ENCODE data around the gene BNIP2. TPM values are rescaled to one million over a fixed set of nuclear protein-coding genes. Genes with fewer than 3 reads are reported as not detected.

Gene BNIP2
- total RNA-seq, 1 experiment from 2014 or later: 96.3 TPM

DNA sequence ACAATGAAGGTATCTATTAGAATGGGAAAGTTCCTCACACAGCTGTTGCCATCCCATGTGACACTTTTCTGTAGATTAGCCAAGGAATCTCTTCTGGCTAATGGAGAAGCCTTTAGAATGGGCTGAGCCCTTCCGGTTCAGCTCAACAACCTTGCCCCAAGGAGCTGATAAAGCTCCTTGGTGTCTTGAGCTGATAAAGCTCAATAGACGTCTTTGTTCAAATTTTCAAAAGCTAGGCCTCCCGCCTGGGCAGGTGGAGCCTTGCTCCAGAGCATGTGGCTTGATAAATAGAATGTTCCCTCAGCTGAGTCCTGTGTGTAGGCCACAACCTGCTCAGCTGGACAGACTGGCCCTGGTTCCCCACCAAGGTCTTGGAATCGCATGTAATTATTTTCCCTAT, 7.2 kb upstream of the BNIP2 start:
- DNase-seq: peak; percentile 58
- no TSS peak for BruUV-seq (replicated peaks)
- peaks cover 46% of the 10 kb centered on the region for H3K4me1 Mint-ChIP-seq (ENCODE audit: low read depth, unreplicated experiment)
- H3K27me3 Mint-ChIP-seq (ENCODE audit: unreplicated experiment): no peaks in the 10 kb centered on the region
- no peak overlapping the region for H3K4me3 Mint-ChIP-seq (ENCODE audit: low read depth, unreplicated experiment)
- CTCF ChIA-PET: interaction anchor here (0.7 kb wide), 1 partner anchor 13 kb away, joined by 3 read pairs; no protein-coding TSS in a partner anchor
- peaks cover 7% of the 10 kb centered on the region for H3K36me3 Mint-ChIP-seq (ENCODE audit: insufficient read depth, unreplicated experiment)
- peak overlapping the region; percentile 40 for H3K27ac Mint-ChIP-seq (ENCODE audit: unreplicated experiment)
- TF ChIP-seq, protein P1, sequence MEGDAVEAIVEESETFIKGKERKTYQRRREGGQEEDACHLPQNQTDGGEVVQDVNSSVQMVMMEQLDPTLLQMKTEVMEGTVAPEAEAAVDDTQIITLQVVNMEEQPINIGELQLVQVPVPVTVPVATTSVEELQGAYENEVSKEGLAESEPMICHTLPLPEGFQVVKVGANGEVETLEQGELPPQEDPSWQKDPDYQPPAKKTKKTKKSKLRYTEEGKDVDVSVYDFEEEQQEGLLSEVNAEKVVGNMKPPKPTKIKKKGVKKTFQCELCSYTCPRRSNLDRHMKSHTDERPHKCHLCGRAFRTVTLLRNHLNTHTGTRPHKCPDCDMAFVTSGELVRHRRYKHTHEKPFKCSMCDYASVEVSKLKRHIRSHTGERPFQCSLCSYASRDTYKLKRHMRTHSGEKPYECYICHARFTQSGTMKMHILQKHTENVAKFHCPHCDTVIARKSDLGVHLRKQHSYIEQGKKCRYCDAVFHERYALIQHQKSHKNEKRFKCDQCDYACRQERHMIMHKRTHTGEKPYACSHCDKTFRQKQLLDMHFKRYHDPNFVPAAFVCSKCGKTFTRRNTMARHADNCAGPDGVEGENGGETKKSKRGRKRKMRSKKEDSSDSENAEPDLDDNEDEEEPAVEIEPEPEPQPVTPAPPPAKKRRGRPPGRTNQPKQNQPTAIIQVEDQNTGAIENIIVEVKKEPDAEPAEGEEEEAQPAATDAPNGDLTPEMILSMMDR (IDR thresholded peaks at IDR 0.05; ENCODE audit: unreplicated experiment): no peak
- intact Hi-C loops (cut with micrococcal nuclease; ENCODE audit: unreplicated experiment): loop anchor here (10.0 kb wide), 1 partner anchor 218 kb away; no protein-coding TSS in a partner anchor
- H3K9me3 Mint-ChIP-seq (ENCODE audit: low read depth, unreplicated experiment): peaks cover 2% of the 10 kb centered on the region

- H3K27ac Mint-ChIP-seq (ENCODE audit: unreplicated experiment): no peak overlapping the region
- BruUV-seq (replicated peaks): no TSS peak
- no peaks in the 10 kb centered on the region for H3K27me3 Mint-ChIP-seq (ENCODE audit: unreplicated experiment)
- CTCF ChIA-PET: no interaction called here
- TF ChIP-seq, protein P1 (IDR thresholded peaks at IDR 0.05; ENCODE audit: unreplicated experiment): no peak
- H3K36me3 Mint-ChIP-seq (ENCODE audit: insufficient read depth, unreplicated experiment): peaks cover 10% of the 10 kb centered on the region
- intact Hi-C loops (cut with micrococcal nuclease; ENCODE audit: unreplicated experiment): loop anchor here (10.0 kb wide), 1 partner anchor 220 kb away; no protein-coding TSS in a partner anchor
- DNase-seq: no peak
- H3K4me1 Mint-ChIP-seq (ENCODE audit: low read depth, unreplicated experiment): peaks cover 48% of the 10 kb centered on the region
- H3K4me3 Mint-ChIP-seq (ENCODE audit: low read depth, unreplicated experiment): no peak overlapping the region
- peaks cover 2% of the 10 kb centered on the region for H3K9me3 Mint-ChIP-seq (ENCODE audit: low read depth, unreplicated experiment)
Observed at GRCh38 chr15:59694779-59695178, 5.7 kb upstream of the BNIP2 start.

- H3K9me3 Mint-ChIP-seq (ENCODE audit: low read depth, unreplicated experiment): no peaks in the 10 kb centered on the region
- CTCF ChIA-PET: interaction anchor here (0.8 to 1.7 kb wide), 13 partner anchors 12 to 684 kb away, joined by 3 to 7 read pairs (median 3); no protein-coding TSS in a partner anchor
- DNase-seq: peak; percentile 66
- H3K4me3 Mint-ChIP-seq (ENCODE audit: low read depth, unreplicated experiment): no peak overlapping the region
- H3K4me1 Mint-ChIP-seq (ENCODE audit: low read depth, unreplicated experiment): peaks cover 40% of the 10 kb centered on the region
- H3K36me3 Mint-ChIP-seq (ENCODE audit: insufficient read depth, unreplicated experiment): peaks cover 37% of the 10 kb centered on the region
- no peak overlapping the region for H3K27ac Mint-ChIP-seq (ENCODE audit: unreplicated experiment)
- H3K27me3 Mint-ChIP-seq (ENCODE audit: unreplicated experiment): no peaks in the 10 kb centered on the region
- intact Hi-C loops (cut with micrococcal nuclease; ENCODE audit: unreplicated experiment): loop anchor here (1.0 to 10.0 kb wide), 5 partner anchors 34 to 636 kb away; no protein-coding TSS in a partner anchor
- no TSS peak for BruUV-seq (replicated peaks)
- TF ChIP-seq, protein P1 (IDR thresholded peaks at IDR 0.05; ENCODE audit: unreplicated experiment): peak; percentile 80
Observed at GRCh38 chr15:59691194-59691805, 2.2 kb upstream of the BNIP2 start.

DNA sequence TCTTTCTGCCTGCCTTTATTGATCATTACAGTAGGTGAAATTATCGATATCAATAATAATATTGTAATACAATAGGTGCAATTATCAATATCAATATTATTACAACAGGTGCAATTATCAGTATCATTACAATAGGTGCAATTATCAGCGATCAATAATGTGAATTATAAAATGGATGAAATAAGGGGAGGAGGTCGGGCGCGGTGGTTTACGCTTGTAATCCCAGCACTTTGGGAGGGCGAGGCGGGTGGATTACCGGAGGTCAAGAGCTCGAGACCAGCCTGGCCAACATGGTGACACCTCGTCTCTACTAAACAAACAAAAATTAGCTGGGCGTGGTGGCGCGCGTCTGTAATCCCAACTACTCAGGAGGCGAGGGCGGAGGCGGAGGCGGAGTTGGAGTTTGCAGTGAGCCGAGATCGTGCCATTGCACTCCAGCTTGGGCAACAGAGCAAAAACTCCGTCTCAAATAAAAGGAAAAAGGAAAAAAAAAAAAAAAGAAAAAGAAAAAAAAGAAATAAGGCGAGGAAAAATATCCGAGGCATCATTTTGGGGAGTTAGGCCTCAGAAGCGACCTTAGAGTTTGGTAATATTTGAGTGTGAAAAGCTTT, 611 bp upstream of the BNIP2 start:
- H3K27me3 Mint-ChIP-seq (ENCODE audit: unreplicated experiment): no peaks in the 10 kb centered on the region
- no peaks in the 10 kb centered on the region for H3K9me3 Mint-ChIP-seq (ENCODE audit: low read depth, unreplicated experiment)
- peak overlapping the region; percentile 29 for H3K27ac Mint-ChIP-seq (ENCODE audit: unreplicated experiment)
- CTCF ChIA-PET: interaction anchor here (0.5 to 1.0 kb wide), 6 partner anchors 42 to 939 kb away, joined by 3 to 5 read pairs (median 4); no protein-coding TSS in a partner anchor
- peaks cover 48% of the 10 kb centered on the region for H3K36me3 Mint-ChIP-seq (ENCODE audit: insufficient read depth, unreplicated experiment)
- H3K4me3 Mint-ChIP-seq (ENCODE audit: low read depth, unreplicated experiment): peak overlapping the region; percentile 77
- TF ChIP-seq, protein P1 (IDR thresholded peaks at IDR 0.05; ENCODE audit: unreplicated experiment): no peak
- BruUV-seq (replicated peaks): TSS peak; percentile 74
- DNase-seq: peak; percentile 85
- peaks cover 40% of the 10 kb centered on the region for H3K4me1 Mint-ChIP-seq (ENCODE audit: low read depth, unreplicated experiment)
- intact Hi-C loops (cut with micrococcal nuclease; ENCODE audit: unreplicated experiment): loop anchor here (2.0 to 10.0 kb wide), 4 partner anchors 51 to 637 kb away; no protein-coding TSS in a partner anchor
